Hindlimb muscle (tissue), 1 donor: ENCODE measurements around the gene OR5K3. TPM values are rescaled to one million over a fixed set of nuclear protein-coding genes. Genes with fewer than 3 reads are reported as not detected.

Experiments
- DNase-seq: peaks from one replicate; pipeline ENCODE4 v3.0.0-alpha.2; 2013
- polyA plus RNA-seq: library from polyadenylated mRNA; unstranded; fragments of 120-200 nt; gene quantifications from one replicate; pipeline ENCODE4 v1.2.1, GENCODE V29; 2013; ENCODE audit not compliant: insufficient read length

OR5K3 gene
- polyA plus RNA-seq, 1 donor: not detected

DNA sequence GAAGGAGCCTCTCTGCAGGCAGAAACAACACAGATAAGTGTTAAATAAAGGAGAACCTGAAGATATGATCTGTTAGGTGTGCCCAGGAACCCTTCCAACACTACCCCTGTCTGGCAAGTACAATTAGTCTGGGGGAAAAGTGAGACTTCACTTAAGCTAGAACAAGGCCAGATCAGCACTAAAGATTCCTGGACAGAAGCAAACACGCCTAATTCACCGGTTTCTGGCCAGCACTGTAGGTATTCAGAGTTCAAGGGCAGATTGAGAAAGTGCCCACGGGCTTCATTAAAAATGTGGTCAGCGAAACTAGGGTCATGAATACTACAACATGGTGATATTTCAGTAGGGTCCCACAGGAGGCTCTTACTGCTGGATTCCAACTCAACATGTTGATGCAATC, 43.9 kb downstream of the OR5K3 start:
- DNase-seq: no peak

DNA sequence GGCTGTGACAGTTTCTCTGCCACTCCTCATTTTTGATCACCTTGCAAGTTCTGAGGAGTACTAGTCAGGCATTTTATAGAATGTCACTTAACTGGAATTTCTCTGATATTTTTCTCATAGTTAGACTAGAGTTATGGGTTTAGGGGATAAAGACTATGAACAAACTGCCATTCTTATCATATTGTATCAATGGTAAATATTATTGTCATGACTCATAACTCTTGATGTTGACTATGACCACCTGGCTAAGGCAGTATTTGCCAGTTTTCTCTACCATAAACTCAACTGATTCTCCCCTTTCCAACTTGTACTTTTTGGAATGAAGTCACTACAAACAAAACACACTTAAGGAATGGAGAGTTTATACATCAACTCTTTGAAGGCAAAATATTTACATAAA, 49.8 kb downstream of the OR5K3 start:
- DNase-seq: no peak

Other genes with a start within 250 kb of the OR5K3 start
- not detected for gene OR5H14, start 243.2 kb upstream of the OR5K3 start, polyA plus RNA-seq
- not detected for gene OR5H15, start 224.0 kb upstream of the OR5K3 start, polyA plus RNA-seq
- gene OR5H6, start 126.4 kb upstream of the OR5K3 start, polyA plus RNA-seq: not detected
- gene OR5H2, start 108.2 kb upstream of the OR5K3 start, polyA plus RNA-seq: not detected
- gene OR5K4, start 36.8 kb upstream of the OR5K3 start, polyA plus RNA-seq: not detected
- not detected for gene OR5K1, start 72.5 kb downstream of the OR5K3 start, polyA plus RNA-seq
- gene OR5K2, start 107.0 kb downstream of the OR5K3 start, polyA plus RNA-seq: not detected
- gene CLDND1, start 132.2 kb downstream of the OR5K3 start, polyA plus RNA-seq: 76.8 TPM
- not detected for gene GPR15, start 141.3 kb downstream of the OR5K3 start, polyA plus RNA-seq
- gene CPOX, start 202.9 kb downstream of the OR5K3 start, polyA plus RNA-seq: 13.7 TPM